Activated CD8-positive, alpha-beta memory T cell treated with anti-CD3 and anti-CD28 coated beads for 24 hours (primary cell): ENCODE results near the gene GJB5.

Experiments used
- DNase-seq: peaks from one replicate; pipeline ENCODE4 v3.0.0-alpha.2; 2020

GJB5 gene

GRCh38 chr1:34796990-34797389 is 42.1 kb downstream of the GJB5 start:
- DNase-seq, result no peak

GRCh38 chr1:34800214-34800613 is 45.4 kb downstream of the GJB5 start:
- DNase-seq, result no peak

- DNase-seq, result no peak
Measured at GRCh38 chr1:34803770-34804169, 48.9 kb downstream of the GJB5 start.

GRCh38 chr1:34806396-34806795 is 51.5 kb downstream of the GJB5 start:
- no peak for DNase-seq
